Measurements from ENCODE around the gene MET.
"Not testable (repeated sequence)": the region's sequence is repeated elsewhere in the genome, so short reads cannot be mapped to it uniquely, and the experiment has no call there.

Gene MET

GRCh38 chr7:116754186-116754585 is 82.2 kb downstream of the MET start:
- DNase-seq: no peak

- DNase-seq: no peak
These were observed 85.3 kb downstream of the MET start for GRCh38 chr7:116757283-116757682.

GRCh38 chr7:116759642-116760041 is 87.6 kb downstream of the MET start:
- not testable (repeated sequence) for DNase-seq

GRCh38 chr7:116762971-116763370 is 91.0 kb downstream of the MET start:
- no peak for DNase-seq

- no peak for DNase-seq
These were observed 91.7 kb downstream of the MET start for GRCh38 chr7:116763647-116764046.

- no peak for DNase-seq
These were observed 94.9 kb downstream of the MET start for GRCh38 chr7:116766881-116767280.

- DNase-seq: no peak
These were observed 97.5 kb downstream of the MET start for GRCh38 chr7:116769546-116769945.

- no peak for DNase-seq
These were observed 98.9 kb downstream of the MET start for GRCh38 chr7:116770941-116771340.

- no peak for DNase-seq
These were observed 99.6 kb downstream of the MET start for GRCh38 chr7:116771640-116772039.

- peak; percentile 62 for DNase-seq
These were observed 100.4 kb downstream of the MET start for GRCh38 chr7:116772423-116772863.

- no peak for DNase-seq
These were observed 101.1 kb downstream of the MET start for GRCh38 chr7:116772926-116773749.

- DNase-seq: no peak
These were observed 104.0 kb downstream of the MET start for GRCh38 chr7:116776046-116776445.

- DNase-seq: peak; percentile 81
These were observed 104.8 kb downstream of the MET start for GRCh38 chr7:116776610-116777289.

GRCh38 chr7:116777651-116778281 is 105.8 kb downstream of the MET start:
- peak; percentile 86 for DNase-seq

- DNase-seq: peak; percentile 44
These were observed 107.2 kb downstream of the MET start for GRCh38 chr7:116779216-116779615.

- no peak for DNase-seq
These were observed 107.9 kb downstream of the MET start for GRCh38 chr7:116779931-116780330.

GRCh38 chr7:116780521-116780920 is 108.5 kb downstream of the MET start:
- DNase-seq: no peak

- DNase-seq: no peak
These were observed 109.0 kb downstream of the MET start for GRCh38 chr7:116780966-116781365.

- no peak for DNase-seq
These were observed 109.6 kb downstream of the MET start for GRCh38 chr7:116781584-116781983.

- DNase-seq: peak; percentile 88
These were observed 110.2 kb downstream of the MET start for GRCh38 chr7:116782177-116782711.

GRCh38 chr7:116783666-116784318 is 111.8 kb downstream of the MET start:
- no peak for DNase-seq

- no peak for DNase-seq
These were observed 112.7 kb downstream of the MET start for GRCh38 chr7:116784647-116785046.

- peak; percentile 29 for DNase-seq
These were observed 113.8 kb downstream of the MET start for GRCh38 chr7:116785843-116786242.
